Fibroblast of skin of right biceps (primary cell): ENCODE results near the gene ADGRG6.
A peak's percentile ranks its signal among the peaks of the same experiment; 100 is the strongest.
"Not testable (repeated sequence)": the region's sequence is repeated elsewhere in the genome, so short reads cannot be mapped to it uniquely, and the experiment has no call there.

ENCODE experiments used
- DNase-seq: peaks from one replicate; pipeline ENCODE4 v3.0.0-alpha.2; 2013

Gene ADGRG6

GRCh38 chr6:142452993-142453392, 151.2 kb downstream of the ADGRG6 start:
- no peak for DNase-seq

GRCh38 chr6:142454196-142454595, 152.4 kb downstream of the ADGRG6 start:
- DNase-seq = not testable (repeated sequence)

DNA sequence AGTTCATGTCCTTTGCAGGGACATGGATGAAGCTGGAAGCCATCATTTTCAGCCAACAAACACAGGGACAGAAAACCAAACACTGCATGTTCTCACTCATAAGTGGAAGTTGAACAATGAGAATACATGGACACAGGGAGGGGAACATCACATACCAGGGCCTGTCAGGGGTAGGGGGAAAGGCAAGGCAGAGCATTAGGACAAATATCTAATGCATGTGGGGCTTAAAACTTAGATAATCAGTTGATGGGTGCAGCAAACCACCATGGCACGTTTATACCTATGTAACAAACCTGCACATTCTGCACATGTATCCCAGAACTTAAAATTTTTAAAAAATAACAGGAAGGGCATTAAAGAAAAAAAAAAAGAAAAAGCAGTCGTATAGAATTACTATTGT, 153.0 kb downstream of the ADGRG6 start:
- not testable (repeated sequence) for DNase-seq

- DNase-seq = no peak
Observed at GRCh38 chr6:142455957-142456589, 154.3 kb downstream of the ADGRG6 start.

DNA sequence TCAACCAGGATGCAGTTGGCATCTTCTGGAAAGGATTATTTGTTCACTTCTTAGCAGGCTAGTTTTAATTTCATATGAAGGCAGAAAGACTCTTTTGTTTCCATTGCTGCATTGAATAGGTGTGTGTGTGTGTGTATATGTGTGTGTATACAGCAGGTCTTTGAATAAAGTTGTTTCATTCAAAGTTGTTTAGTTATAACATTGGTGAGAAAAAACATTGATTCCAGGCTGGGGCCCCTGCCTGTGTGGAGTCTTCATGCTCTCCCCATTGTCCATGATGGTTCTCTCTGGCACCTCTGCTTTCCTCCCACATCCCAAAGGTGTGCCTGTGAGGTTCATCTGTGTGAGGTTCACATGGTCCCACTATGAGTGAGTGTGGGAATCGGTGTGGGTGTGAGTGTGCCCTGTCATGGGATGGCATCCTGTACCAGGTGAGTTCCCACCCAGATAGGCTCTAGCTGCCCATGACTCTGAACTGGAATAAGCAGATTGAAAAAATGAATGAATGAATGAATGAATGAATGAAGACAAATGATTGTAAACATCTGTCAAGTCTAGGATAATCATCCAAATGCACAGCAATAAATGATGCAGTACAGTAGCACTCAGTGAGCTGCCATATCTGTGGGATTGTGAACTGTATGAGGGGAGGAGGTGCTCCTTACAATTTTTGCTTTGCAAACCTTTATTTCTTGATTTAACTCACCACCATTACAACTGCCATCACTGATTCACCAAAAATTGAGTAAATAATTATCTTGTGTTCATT, 156.0 kb downstream of the ADGRG6 start:
- no peak for DNase-seq

- no peak for DNase-seq
Observed at GRCh38 chr6:142458836-142459235, 157.0 kb downstream of the ADGRG6 start.

DNA sequence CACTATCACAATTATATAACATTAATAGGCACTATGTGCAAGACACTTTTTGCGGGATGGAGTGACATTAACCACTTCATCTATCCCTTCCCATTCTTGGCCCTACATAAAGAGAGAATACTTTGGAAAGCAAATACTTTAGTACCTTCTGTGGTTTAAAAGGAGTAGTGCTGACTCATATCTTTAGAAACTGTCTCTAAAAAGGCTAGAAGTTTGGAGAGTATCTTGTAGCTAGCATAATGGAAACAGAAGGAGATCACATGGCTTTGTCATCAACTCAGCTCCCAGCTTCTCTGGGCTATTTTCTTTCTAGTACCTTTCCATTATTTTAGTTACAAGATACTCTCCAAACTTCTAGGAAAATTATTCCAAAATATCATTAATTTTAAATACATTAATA, 157.5 kb downstream of the ADGRG6 start:
- peak; percentile 45 for DNase-seq

- DNase-seq = no peak
Observed at GRCh38 chr6:142462260-142462659, 160.5 kb downstream of the ADGRG6 start.

DNA sequence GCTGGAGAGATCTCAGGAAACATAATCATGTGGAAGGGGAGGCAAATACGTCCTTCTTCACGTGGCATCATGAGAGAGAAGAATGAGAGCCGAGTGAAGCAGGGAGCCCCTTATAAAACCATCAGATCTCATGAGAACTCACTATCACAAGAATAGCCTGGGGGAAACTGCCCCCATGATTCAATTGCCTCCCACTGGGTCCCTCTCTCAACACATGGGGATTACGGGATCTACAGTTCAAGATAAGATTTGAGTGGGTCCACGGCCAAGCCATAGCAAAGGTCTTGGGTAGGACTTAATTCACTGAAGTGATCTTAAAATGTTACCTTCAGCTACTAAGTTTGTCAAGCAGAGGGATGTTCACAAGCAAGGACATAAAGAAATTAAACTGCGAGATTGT, 162.2 kb downstream of the ADGRG6 start:
- DNase-seq = no peak

DNA sequence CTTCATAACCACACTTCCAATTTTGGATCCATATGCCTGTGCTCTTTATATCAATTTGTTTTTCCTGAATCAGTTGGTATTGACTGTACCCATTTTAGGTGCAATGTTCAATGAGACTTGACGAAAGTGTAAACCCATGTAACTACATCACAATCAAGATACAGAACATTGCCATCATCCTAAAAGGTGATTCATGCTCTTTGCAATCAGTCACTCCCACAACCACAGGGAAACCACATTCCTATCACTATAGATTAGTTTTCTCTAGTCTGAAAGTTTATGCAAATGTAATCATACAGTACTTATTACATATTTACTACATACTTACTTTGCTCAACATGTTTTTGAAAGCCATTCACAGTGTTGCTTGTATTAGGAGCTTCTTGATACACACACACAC, 167.4 kb downstream of the ADGRG6 start:
- peak; percentile 5 for DNase-seq

DNA sequence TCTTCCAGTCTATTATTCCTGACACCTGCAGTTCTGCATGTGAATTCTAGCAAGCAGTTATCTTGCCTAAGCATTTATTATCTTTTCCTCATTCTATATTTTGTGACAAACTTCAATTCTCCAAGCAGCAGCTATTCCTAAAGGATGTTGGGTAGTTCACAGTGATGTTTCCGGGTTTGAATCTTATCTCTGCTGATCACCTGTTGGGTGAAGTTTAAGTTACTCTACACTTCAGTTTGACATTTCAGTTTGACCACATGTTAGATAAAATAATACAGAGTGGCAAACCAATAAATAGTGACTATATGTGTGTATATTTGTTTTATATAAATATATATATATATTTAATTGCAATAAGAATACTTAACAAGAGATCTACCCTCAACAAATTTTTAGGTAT, 168.6 kb downstream of the ADGRG6 start:
- no peak for DNase-seq

DNA sequence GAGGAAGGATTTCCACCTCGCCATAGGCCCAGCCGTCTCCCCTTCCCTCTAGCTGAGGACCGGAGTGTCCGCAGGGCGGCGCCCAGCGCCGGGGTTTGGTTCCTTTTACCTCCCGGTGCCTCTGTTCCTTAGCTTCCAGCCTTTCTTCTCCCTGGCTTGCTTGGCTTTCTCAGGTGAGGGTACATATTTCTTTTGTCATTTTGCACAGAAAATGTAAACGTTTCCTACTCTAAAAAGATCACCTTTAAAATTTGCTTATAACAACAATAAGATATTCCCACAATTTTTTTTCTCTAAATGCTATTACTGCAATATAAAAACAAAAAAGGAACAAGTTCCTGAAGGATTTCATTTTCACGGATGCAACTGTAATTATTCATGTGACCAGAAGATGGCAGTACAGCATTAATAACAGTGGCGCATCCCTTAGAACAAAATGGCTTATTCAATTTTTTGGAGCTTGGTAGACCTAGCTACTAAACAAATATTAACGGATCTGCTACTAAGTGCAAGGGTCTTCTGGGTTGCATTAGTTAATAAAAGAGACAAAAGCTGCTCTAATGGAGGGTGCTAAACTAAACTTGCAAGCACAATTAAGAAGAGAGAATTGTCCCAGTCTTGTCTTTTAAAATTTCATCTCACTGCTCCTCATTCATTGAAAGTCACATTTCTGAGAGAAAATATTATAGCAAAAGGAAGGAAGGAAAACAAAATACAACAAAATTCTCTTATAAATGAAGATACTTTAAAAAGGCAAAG, 172.9 kb downstream of the ADGRG6 start:
- peak; percentile 57 for DNase-seq

- DNase-seq = no peak
Observed at GRCh38 chr6:142476452-142476851, 174.6 kb downstream of the ADGRG6 start.

DNA sequence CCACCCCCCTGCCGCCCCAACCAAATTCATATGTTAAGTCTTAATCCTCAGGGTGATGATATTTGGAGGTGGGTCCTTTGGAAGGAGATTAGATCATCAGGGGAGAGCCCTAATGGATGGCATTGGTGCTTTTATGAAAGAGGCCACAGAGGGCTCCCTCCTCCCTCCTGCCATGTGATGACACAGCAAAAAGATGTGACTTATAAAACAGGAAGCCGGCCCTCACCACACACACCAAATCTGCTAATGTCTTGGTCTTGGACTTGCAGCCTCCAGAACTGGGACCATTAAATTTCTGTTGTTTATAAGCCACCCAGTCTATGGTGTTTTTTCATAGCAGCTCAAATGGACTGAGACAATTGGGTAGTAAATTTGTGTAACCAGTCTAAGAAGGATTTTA, 176.3 kb downstream of the ADGRG6 start:
- DNase-seq = peak; percentile 66

DNA sequence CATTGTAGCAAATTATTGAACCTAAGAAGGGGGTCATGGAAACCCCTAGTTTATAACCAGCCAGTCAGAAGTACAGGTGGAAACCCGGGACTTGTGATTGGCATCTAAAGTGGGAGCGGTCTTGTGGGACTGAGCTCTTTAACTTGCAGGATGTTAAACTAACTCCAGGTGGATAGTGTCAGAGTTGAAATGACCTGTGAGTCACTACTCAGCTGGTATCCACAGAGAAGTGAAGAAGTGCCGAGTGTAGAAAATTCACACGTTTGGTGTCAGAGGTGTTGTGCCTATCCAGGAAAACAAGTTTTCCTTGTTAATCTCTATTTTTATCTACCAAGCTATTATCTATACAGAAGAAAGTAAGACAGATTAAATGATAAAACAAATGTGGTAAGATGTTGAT, 179.7 kb downstream of the ADGRG6 start:
- DNase-seq = no peak

DNA sequence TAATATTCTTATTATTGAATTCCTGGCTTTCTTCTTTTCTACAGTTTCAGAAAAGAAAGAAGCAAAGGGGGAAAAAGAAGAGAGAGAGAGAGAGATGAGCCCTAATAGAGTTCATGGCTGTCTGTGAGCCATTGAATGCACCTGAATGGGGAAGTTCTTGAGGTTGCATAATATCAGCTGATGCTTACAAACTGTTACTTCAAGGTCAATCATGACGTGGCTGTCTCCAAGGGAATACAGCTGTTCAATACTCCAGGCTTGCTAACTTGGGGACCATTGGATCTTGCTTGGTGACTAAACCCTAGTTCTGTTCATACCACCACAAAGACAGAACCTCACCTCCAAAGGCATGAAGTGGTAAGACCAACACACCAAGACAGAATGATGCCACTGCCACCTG, 180.4 kb downstream of the ADGRG6 start:
- no peak for DNase-seq

DNA sequence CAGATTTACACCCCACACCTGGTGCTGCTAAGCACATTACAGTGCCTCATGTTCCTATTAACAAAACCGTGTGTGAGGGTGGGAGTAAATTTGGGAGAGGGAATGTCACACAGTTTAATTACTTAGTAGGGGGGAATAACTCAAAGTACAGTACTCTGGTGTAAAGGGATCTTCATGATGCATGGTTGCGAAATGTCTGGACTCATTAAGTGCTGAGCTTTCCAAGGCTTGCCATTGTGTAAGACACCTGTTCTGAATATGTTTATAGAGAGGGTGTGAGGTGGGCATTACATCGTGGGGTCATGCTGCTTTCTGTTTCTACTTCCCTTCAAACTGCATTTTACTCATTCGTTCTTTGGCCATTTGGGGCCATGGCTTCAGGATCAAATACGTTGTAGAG, 181.2 kb downstream of the ADGRG6 start:
- no peak for DNase-seq

DNA sequence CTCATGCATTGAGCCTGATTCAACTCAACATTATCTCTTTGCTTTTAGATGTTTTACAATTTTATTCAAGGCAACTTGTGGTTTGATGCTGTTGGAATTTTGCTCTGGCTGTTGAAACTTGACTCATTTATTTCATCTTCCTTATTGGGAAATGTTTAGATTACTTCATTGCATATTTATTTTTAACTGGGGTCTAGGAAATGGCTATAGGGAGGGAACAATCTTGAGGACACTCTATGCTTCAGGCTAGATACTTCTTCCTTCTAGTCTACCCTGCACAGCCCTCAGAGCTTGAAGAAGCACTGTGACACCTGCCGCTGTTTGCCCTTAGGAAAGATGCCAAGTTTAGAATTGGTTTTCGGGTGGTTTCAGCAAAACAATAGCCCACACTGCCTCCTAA, 183.4 kb downstream of the ADGRG6 start:
- peak; percentile 50 for DNase-seq

- peak; percentile 45 for DNase-seq
Observed at GRCh38 chr6:142489722-142490610, 188.2 kb downstream of the ADGRG6 start.
